GM10847 (cell line): ENCODE data around the gene PBX1.

Experiments
- POLR2A ChIP-seq: IDR thresholded peaks from 2 replicates; pipeline ENCODE4 v1.6.1; 2011; ENCODE audit not compliant: insufficient read length; ENCODE audit errors: extremely low read depth

Gene PBX1

DNA sequence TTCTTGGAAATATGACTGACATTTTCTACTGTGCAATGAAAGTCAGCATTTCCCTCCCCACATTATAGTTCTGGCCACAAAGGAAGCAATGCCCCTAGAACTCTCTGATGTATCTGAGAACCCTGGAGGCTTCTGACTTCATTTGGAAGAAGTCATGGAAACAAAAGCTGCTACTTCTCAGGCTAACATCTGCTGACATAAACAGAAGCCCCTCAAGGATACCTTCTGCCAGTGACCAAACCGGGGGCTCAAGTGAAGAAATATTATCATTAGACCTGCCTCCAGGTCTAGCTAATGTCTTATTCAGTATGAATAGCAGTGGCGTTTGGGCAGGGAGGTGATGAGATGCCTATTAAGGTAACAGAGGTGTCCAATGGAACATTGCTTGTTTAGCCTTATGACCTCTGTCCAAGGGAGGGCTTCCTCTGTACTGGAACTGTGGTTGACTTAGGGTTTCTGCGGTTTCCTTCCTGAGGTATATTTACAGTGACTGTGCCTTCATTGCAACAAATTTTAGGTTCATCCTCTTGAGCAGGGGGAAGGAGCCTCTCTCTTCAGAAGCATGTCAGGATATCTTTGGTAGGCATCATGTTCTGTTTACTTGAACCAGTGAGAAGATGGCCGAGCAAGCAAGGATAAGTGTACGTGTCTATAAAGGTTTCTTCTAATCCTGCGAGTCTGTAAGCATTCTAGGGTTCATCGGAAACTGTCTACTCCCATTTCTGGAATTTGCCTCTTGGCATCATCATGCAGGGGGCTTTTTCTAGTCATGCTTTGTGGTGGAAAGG, 161.7 kb downstream of the PBX1 start:
- TF ChIP-seq POLR2A: no peak

DNA sequence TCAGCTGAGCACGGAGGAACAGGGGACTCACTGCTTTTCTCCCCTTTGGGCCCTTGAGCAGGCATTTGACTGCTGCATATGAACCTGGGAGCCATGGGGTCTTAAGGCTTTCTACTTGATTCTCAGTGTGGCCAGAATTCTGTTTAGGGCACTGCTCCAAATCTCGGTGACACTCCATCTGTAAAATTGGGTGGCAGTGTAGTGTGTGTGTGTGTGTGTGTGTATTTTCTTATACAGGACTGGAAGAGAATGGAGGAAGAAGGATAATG, 162.2 kb downstream of the PBX1 start:
- TF ChIP-seq POLR2A: no peak

DNA sequence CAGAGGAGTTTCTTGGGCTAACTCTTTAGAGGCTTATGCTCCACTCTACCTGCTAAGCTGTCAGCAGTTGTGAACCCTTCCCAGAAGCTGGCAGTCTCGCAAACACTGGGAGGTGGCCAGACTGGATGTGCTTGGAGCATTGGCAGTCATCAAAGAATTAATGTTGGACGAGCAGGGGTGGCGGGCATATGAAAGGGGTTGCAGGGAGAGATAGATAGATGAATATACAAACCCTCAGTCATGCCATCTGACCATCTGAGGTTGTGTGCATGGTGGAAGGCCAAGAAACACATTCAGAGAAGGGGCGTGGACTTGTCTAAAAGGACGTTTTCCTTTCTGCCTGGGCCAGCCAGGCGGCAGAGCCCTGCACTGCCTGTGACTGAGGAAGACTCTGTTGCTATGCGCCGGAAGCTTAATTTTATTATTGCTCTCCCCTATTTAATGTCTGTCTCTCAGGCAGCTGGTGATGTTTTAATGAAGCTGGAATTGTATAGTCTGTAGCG, 164.4 kb downstream of the PBX1 start:
- TF ChIP-seq POLR2A: no peak

DNA sequence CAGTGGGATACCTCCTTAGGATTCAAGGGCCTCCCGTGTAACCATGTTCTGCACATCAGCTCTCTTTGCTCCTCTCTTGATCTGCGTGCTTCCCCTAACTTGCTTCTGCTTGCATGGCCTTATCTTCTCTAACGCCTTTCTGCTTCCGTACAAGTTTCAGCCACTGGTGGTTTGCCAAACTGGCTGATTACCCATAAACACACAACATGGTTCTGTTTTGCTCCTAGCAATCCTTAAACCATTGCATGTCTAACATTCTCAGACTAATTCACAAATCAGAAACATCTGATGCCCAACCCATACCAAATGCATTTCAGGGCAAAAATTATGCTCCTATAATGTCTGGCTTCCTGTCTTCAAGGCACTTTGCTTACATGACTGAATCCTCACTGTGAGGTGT, 166.4 kb downstream of the PBX1 start:
- no peak for TF ChIP-seq POLR2A

DNA sequence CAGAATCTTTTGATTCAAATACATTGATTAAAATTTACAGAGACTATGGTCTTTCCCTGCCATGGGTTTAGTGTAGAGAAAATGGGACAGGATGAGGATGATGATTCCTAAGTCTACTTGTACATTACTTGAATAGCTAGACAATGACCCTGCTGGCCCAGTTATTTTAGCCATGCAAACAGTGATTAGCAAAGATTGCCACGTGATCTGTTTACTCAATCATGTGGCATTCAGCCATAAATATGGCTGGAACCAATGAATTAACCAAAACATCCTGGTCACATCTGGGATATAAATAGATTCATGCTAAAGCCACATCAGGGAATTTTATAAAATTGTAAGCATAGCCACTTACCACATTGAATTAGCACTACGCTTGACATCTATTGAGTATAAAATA, 167.3 kb downstream of the PBX1 start:
- TF ChIP-seq POLR2A: no peak

DNA sequence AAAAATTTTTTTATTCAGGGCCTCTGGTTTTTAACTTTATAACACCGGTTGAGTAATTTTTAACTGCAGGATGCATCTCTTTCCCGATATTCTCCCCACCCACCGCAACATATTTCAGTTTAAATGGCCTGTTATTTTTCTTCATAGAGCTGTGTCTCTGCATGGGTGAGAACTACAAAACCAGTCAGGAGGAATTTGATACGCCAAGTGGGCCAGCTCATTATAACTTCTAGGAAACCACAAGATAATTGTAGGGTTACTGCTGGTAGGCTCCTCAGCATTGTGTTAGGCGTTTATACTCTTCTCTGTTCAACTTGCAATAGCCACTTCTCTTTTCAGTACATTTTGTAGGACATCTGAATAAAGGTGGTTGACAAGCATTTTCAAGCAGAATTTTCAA, 169.7 kb downstream of the PBX1 start:
- no peak for TF ChIP-seq POLR2A

DNA sequence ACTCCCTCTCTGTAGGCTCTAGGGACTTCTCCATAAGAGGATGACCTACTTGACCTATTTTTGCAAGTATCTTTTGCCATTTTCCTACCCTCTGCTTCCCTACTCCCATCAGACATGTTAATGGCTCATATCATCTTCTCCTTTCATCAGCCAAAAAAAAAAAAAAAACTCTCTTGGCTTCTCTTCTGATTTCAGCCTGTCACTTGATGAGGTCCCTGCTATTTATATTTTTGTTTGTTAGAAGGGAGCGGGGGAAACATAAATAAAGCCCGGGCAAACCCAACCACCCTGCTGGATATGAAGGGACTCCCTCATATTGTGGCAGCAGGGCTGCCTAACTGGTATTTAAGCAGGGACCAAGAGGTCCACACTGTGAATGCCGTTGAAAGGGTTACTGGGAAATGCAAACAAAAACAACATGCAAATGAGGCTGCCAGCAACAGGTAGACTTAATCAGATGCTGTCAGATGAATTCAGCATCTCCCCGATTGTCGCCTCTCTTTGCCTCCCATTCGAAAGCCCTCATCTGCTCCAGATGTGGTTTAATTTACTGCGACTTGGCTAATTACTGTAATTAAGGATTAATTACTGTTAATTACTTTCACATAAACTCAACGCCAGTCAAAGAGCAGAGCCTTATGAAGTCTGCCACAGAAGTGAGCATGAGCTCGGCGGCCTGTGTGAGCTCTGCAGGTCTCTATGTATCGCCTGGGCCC, 172.3 kb downstream of the PBX1 start:
- no peak for TF ChIP-seq POLR2A

DNA sequence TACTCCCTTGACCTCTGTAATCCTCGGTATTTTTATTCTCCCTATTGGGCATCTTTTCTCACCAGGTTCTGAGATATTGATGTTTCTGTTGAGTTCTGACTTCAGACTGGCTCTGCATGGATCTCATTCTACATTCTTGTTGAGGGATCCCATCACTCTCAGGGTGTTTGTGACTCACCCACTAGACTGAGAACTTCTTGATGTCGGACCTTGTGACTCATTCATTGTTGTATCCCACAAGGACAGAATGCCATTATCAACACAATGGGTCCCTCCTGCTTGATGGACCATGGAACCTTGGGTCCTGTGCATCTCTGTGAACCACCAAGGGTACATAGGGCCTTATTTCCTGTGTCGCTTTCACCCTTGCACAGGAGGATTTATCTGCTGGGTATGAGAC, 174.1 kb downstream of the PBX1 start:
- no peak for TF ChIP-seq POLR2A

DNA sequence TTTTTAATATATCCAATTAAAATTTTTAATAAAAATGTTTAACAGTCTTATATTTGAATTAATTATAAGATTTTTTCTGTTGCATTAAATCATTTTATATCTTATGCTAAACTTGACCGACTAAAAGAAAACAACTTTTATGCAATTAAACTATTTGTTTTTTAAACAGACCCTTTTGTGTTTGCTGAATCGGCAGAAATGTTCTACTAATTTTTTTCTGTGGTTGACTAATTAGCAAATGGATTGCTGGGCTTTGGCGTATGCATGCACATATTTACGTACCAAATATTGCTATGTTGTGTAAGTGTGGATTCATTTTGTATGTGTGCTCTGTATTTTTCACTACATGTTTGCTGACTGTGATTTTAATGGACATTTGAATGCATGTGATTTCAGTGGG, 174.8 kb downstream of the PBX1 start:
- TF ChIP-seq POLR2A: no peak

DNA sequence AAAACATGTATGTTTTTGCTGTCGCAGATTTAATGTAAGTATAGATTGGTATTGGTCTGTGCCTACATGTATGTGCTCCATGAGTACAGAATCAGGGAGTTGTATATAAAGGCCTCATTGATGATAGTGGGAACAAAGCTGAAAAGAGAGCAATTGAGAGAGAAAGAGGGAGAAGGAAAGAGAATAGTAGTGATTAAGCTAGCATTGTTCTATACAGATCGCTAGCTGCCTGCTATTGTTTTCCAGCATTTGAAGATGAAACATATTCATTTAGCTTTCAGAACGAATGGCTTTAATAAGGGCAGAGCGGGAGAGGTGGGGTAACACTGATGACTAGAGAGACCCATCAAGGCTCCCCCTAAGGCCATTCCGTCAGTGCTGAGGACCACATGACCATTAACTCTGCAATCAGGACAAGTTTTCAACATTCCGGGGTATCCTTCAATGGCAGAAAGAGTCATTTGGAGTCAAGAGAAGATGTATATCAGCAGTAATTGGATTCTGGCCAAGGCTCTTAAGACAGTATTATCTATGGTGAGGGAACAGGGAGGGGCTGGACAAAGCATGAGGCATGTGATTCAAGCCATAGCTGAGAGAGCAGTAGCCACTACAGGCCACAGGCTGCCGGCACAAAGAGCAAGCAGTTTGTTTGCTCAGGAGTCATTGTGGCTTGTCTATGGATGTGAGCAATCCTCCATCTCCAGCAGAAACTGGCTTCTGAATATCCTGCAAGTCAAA, 176.5 kb downstream of the PBX1 start:
- no peak for TF ChIP-seq POLR2A

DNA sequence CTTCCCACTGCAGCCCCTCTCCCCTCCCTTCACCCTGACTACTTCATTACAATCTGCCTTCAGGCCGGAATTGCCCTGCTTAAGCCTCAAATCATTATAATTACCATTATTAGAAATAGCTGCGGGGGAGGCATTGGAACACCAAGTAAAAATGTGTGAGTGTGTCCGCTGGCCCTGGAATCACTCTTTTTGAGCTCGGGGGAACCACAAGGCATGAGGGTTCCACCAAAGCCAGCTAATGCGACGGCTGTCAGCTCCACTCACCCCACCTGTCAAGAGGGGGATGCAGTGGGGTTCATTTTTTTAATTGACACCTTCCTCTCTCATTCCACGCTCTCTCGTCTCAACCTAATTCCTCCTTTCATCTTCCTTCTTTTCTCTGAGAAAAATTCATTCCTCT, 177.2 kb downstream of the PBX1 start:
- TF ChIP-seq POLR2A: no peak

DNA sequence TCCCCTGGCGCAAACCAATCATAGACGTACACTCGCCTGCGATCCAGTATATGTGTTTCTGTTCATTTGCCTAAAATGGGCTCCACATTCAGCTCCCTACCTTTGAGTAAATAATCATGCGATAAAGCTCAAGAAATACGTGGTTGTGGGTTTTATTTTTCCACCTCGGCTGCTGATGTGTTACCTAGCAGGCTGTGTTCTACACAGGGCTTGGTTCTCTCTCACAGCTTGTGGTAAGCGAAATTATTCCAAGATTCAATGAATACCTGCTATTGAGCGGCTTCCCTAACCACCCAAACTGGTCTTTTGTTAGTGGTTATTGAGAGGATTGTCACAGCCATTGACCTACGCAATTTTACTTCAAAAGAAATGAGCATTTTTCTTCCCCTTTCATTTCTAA, 180.2 kb downstream of the PBX1 start:
- TF ChIP-seq POLR2A: no peak

DNA sequence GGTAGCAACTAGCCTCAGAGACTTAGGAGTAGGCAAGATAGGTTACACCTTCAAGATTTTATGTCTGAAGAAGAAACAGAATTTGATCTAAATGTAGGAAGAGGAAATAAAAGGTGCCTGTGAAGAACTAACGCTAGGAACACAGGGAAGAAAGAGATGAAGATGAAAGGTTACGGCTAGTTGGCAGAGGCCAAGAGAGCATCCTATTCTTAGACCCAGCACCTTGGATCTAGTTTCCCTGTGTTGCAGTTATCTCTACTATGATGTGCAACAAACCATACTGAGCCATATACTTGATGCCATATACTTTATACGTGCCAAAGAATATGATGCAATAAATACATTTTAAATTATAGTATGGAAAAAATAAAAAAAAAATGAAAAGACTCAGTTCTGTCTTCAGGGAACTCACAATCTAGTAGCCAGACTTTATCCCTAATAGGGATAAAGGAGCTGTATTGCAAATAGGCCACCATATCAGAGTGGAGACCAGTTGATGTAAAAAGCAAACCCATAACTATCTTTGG, 181.1 kb downstream of the PBX1 start:
- no peak for TF ChIP-seq POLR2A

DNA sequence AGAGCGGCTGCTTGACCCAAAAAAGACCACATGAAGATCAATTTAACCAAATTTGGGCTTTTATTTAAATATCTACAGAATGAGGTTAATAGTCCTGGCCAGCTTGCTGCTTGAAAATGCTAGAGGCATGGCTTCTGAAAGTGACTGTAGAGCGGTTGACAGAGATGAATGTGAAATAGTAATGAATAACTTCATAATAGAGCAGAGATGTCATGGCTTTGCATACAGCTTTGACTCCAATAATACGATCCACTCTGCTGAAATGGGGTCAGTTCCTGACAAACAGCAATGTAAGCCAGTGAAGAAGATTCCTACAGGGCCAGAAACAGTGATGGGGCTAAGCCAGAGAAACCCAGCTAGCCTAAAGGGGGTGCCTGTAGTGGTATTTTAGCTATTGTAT, 183.8 kb downstream of the PBX1 start:
- no peak for TF ChIP-seq POLR2A

DNA sequence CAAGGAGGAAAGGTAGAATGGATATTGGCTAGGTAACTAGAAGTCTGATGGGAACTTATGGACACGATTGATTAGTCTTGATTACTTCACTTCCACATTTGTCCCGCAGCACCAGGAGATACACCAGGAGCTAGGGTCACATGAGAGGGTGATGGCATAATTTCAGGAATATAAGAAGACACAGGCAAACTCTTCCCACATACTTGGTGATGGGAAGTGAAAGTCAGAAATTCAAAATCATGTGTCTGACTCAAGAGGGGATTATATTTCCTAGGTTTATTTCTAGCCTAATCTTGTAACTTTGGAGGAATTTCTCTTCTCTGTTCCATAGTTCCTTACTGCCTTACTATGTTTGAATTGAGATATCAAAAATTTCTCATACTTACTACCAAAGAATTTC, 185.0 kb downstream of the PBX1 start:
- no peak for TF ChIP-seq POLR2A

DNA sequence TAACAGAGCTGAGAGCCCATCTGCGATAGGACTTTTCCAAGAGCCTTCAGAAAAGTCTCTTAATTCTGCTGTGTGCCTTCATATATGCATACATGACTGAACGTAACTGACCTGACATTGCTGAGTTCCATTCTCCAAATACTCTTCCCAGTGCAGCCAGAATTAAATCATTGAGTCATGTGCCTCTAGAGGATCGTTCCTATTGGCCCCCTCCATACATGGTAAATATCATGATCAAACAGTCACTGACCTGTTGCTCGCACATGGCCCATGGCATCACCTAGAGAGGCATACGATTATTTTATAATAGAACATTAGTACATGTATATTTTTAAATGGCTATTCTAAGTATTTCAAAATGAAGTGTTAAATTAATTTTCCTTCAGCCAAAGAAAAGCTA, 186.8 kb downstream of the PBX1 start:
- no peak for TF ChIP-seq POLR2A
